Measurements from ENCODE around the gene CAPN6.

- TF ChIP-seq TCF7L2 (IDR thresholded peaks at IDR 0.05; ENCODE audit: low read depth, low read length) (no peak), POLR2AphosphoS5 (IDR thresholded peaks at IDR 0.05; ENCODE audit: low read depth, low read length) (no peak)
Measured at GRCh38 chrX:111200327-111200726, 70.0 kb downstream of the CAPN6 start.

All from Panc1 (cell line).